Germinal center (tissue), 1 donor: ENCODE measurements around the gene SLC22A3.

Source experiments
- DNase-seq: peaks from one replicate; pipeline ENCODE4 v3.0.0; 2012; ENCODE audit warnings: mixed read lengths, low spot score

Gene SLC22A3

GRCh38 chr6:160333841-160334240 lies 14.3 kb upstream of the SLC22A3 start:
- DNase-seq: no peak

DNA sequence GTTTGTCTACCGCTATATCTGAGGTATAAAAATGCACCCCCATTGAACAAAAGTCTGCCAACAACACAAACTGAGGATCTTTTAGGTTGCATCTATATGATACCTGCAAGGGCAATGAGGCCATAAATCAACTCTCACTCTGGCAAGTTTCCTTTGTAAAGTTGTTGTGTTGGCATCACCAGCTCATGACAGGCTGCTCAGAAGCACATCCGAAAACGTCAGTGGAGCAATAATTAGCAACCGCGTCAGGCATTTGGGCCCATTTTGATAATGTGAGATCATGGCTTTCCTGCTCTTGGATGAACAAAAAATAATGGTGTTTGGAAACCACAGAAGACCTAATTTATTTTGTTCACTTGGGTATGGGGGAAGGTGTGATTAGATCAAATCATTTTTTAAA lies 12.0 kb upstream of the SLC22A3 start:
- DNase-seq: no peak

- DNase-seq: no peak
Measured at GRCh38 chr6:160337301-160337700, 10.9 kb upstream of the SLC22A3 start.

- no peak for DNase-seq
Measured at GRCh38 chr6:160337991-160338390, 10.2 kb upstream of the SLC22A3 start.

DNA sequence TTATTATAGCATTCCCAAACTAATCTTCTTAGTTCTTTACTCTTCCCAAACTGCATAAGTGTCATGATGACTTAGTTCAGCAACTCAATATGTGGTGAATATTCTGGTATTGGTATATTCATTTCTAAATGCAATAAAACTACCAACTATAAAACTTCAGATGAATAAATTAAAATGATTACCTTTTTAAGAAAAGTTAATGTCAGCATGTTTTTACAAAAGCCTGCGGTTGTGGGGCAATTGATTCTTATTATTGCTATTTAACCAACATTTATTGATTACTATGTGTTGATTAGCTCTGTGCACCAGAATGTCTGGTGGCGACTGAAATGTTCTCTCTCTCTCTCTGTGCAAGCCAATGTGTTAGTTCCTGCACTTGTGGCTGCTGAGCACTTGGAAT lies 5.0 kb upstream of the SLC22A3 start:
- DNase-seq: no peak

- no peak for DNase-seq
Measured at GRCh38 chr6:160344271-160344670, 3.9 kb upstream of the SLC22A3 start.

DNA sequence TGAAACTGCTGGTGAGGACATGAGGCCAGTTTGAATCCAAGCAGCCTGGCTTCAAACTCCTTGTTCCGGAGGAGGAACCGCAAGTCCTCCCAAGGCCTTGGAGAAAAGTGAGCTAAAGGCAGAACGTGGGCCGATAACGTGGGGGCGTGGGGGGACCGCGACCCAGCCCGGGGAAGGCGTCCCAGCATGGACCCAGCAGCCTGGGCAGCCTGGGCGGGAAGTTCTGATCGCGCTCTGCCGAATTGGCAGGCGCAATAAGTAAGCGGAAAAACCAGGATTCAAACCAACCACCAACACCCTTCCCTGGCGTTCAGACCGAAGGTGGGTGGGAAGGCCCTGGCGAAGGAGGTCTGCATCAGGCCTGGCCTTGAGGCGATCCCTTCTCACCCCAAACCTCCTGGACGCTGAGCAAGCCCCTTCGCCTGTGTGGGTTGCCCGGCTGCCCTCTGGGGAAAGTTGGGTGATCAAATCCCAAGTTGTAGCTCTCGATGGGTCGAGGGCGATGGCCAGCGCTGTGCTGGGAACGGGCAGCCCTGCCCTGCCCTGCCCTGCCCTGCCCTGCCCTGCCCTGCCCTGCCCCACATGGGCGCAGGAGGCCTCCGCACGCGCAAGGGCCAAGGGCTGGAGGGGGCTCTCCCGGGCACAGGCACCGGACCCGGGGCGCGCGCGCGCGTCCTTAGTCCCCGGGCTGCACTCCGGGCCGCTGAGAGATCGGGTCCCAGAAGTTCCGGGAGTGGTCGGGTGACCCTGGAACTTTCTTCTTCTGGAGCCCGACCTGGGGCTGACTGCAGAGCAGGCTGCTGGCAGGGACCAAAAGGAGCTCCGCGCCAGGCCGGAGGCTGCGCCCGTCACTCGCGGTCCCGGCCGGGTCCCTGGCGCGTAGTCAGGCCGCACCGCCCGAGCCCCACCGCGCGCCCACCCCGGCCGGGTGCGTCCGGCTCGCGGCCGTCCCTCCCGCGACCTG lies 637 bp upstream of the SLC22A3 start:
- DNase-seq: no peak

DNA sequence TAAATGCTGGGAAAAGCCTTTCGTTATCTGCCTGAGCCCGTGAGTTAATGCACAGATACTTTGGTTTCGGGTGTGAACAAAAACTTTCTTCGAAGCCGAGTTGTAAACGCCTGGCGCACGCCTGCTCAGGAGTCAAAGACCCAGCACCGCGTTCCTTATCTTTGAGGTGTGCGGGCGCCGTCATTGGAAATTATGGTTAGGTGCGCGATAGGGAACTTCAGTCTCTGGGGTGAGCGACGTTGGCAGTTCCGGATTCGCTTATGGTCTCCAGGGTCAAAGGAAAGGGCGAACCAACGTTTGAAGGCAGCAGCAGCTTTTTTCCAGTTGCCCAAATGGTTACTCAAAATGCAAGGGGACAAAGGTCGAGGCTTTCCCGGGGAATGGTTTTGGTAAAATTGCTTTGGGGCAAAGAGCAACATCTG lies 853 bp downstream of the SLC22A3 start:
- no peak for DNase-seq

GRCh38 chr6:160349814-160350350 lies 1.7 kb downstream of the SLC22A3 start:
- no peak for DNase-seq

- DNase-seq: no peak
Measured at GRCh38 chr6:160353950-160354496, 5.8 kb downstream of the SLC22A3 start.

DNA sequence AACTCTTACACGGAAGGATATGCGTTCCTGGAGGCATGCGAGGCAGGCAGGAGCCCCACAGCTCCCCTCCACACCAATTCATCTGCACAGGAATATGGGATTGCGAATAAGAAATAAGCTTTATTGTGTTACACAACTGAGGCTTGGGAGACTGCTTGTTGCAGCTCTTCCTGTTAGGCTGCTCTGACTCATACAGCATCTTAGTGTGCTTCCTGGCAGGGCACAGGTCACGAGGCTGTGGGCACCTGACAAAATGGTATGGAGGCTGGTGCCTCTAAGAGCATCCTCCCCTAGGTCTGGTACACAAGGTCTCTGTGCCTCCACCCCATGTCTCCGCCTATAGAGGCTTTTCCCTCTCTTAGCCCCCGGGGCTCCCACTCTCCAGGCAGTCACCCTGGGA lies 6.8 kb downstream of the SLC22A3 start:
- DNase-seq: no peak

DNA sequence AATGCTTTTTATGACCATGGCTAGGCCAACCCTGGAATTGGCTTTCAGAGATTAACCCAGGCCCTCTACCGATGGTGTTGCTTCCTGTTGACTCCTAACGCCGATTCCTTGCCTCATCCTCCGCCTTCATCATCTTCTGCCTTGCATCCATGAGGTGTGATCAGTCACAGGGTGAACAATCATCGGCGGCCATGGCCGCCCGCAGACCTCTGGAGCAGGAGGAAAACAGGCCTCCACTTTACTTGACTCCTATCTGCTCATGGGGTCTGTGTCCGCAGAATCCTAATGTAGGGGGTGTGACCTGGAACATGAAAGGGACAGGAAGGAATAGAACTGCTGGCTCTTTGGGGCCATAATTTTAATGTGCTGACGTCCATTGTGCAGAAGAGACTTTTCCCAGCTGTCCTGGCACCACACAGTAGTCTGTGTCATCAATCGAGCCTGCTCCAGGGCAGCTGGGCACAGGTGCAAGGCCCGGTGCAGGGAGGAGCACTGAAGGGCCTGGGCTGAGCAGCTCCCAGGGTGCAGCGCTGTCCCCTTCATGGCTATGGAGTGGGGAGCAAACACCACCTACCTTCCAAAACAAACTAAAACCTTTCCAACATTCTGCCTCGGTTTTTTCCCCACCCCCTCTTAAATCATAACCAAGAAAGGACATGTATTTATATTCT lies 8.0 kb downstream of the SLC22A3 start:
- no peak for DNase-seq

DNA sequence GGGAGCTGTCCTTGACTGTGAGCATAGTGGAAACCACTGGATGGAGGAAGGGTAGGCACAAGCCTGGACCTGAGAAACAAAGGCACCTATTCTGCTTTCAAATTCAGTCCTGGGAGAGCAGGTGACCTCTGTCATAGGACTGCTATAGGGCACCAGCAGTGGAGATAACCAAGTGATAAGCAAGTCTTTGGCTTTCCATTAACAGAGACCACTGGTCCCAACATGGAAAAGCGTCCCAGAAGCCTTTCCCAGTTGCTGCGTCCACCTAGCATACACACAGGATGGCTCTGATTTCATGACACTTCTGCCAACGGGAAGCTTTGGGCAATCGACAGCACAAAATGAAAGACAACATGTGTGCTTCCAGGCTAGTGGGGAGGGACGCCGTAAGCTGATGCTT lies 8.9 kb downstream of the SLC22A3 start:
- no peak for DNase-seq

DNA sequence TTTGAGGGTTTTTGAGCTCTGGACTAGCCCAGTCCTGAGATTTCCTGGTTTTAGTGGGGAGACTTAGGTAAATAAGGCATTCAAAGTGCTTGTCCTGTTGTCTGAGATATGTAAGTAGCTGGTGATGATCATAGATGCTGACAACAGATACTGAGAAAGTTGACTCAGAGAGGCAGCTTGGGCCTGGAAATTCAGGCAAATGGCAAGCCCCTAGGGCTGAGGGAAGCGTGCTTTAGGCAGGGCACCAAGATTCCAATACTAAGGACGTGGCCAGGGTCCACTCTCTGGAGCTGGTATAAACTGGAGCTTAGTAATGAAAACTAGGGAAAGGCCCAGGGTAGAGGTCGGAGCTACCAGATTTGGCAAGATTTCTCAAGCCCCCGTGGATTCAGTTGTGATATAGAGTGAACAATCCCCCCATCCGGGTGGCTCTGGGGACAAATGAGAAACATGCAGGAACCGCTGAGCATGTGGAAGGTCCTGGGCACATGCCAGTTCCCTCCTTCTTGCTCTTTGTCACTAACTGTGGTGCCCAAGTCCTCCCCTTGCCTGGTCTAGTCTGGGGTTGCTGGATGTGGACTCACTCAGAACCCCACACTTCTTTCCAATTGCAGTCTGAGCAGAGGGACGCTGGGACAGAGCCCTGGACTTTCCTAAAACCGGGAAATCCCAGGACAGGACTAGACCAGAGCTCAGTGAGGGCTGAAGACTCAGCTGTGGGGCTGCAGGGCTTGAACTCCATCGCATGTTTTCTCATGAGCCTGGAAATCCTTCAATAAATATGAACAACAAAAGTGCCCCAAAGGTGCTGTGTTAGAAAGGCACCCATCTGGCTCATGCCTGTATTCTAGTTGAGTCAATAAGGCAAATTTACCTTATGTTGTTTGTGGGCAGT lies 10.3 kb downstream of the SLC22A3 start:
- DNase-seq: no peak

- DNase-seq: no peak
Measured at GRCh38 chr6:160360955-160361354, 12.8 kb downstream of the SLC22A3 start.

DNA sequence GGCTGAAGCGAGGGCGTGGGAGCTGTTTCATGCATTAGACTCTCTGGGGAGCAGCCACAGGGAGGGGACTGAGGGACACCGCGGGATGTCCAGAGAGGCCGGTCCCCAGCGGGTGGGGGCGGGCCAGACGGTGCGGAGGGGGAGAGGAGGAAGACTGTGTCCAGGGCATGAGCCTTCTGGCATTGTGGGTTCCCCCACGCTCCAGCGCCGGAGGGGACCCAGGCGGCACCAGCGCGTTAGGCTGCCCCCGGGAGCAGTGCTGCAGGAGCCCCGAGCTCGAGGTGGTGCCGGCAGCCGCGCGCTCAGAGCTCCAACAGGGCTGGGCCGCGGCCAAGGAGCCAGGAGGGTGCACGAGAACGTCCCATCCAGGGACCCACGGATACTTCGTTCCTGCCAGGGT lies 14.4 kb downstream of the SLC22A3 start:
- no peak for DNase-seq

- no peak for DNase-seq
Measured at GRCh38 chr6:160363016-160363996, 15.1 kb downstream of the SLC22A3 start.

GRCh38 chr6:160365117-160365516 lies 16.9 kb downstream of the SLC22A3 start:
- no peak for DNase-seq

GRCh38 chr6:160367798-160368547 lies 19.8 kb downstream of the SLC22A3 start:
- no peak for DNase-seq

- DNase-seq: no peak
Measured at GRCh38 chr6:160368670-160369069, 20.5 kb downstream of the SLC22A3 start.
